K562 (cell line): ENCODE measurements around the gene TKT. TPM values are rescaled to one million over a fixed set of nuclear protein-coding genes. Genes with fewer than 3 reads are reported as not detected.

Experiments used
- ATAC-seq: fragments of 200-7000 bp; cut with Tn5 transposase; 3 replicates; pipeline ENCODE4 v1.9.1; 2020; ENCODE audit warnings: moderate library complexity
- BruUV-seq: library from RNA; stranded (reverse); fragments of 400-500 nt; replicated peaks from 2 replicates; lab custom pipeline; 2021; lab: Mats Ljungman, UMichigan
- CTCF ChIA-PET: fragments of 300-600 bp; formaldehyde crosslinking; extraction: SDS; loops from one replicate; lab custom pipeline; 2021; ENCODE audit warnings: low intra/inter-chr PET ratio; lab: Yijun Ruan, JAX
- POLR2A ChIA-PET: fragments of 300-600, 350-650 bp; sonication (Branson Sonifier 250); formaldehyde crosslinking; extraction: SDS; loops from one replicate; lab custom pipeline; 2021; ENCODE audit warnings: antibody characterized with exemption, inconsistent platforms; lab: Yijun Ruan, JAX
- DNase-seq, 4 experiments: peaks; one replicate each; pipeline versions ENCODE4 v3.0.0 to v3.0.0-alpha.2; 2011 to 2018; ENCODE audit warnings: low spot score in 3 of 4, mixed read lengths in 3 of 4; ENCODE audit errors: extremely low read depth in 1 of 4
- FAIRE-seq: peaks from 2 replicates; lab custom pipeline; 2011; peaks lifted over from hg19 to GRCh38; lab: Jason Lieb, UNC
- H2AFZ ChIP-seq: 2 replicates; pipeline ENCODE4 v1.6.0; 2011; ENCODE audit warnings: low read depth, low read length, control low read depth, inconsistent platforms
- H3K27ac ChIP-seq: fragments of 200-600 bp; 3 replicates; pipeline ENCODE4 v1.8.0; 2011; ENCODE audit warnings: low read depth, mild to moderate bottlenecking, control low read depth, inconsistent platforms, low read length, moderate library complexity, mixed read lengths; ENCODE audit errors: extremely low read depth
- H3K27me3 ChIP-seq, 2 experiments: fragments of 300-600 bp in 1 of 2; 2 replicates in 1 of 2; 3 replicates in 1 of 2; pipeline versions ENCODE4 v1.6.0 to v1.8.0; 2011; ENCODE audit warnings: inconsistent platforms in 2 of 2, low read length in 2 of 2, mild to moderate bottlenecking in 1 of 2, mixed read lengths in 1 of 2, moderate library complexity in 1 of 2; ENCODE audit not compliant: control insufficient read depth in 2 of 2, insufficient read depth in 2 of 2
- H3K36me3 ChIP-seq: fragments of 300-600 bp; 3 replicates; pipeline ENCODE4 v1.8.0; 2011; ENCODE audit warnings: mild to moderate bottlenecking, low read length, inconsistent platforms; ENCODE audit not compliant: control insufficient read depth, insufficient read depth
- H3K4me1 ChIP-seq, 2 experiments: fragments of 200-600 bp in 1 of 2; replicated peaks in 1 of 2; 2 replicates in 1 of 2; 3 replicates in 1 of 2; pipeline versions ENCODE4 v1.5.1 to v1.8.0; 2011; ENCODE audit warnings: inconsistent platforms in 2 of 2, low read length in 2 of 2, mild to moderate bottlenecking in 1 of 2, mixed read lengths in 1 of 2, moderate library complexity in 1 of 2; ENCODE audit not compliant: control insufficient read depth in 2 of 2, insufficient read depth in 2 of 2
- H3K4me2 ChIP-seq: 2 replicates; pipeline ENCODE4 v1.6.1; 2011; ENCODE audit warnings: low read length, control low read depth, inconsistent platforms, mixed read lengths; ENCODE audit not compliant: insufficient read depth
- H3K4me3 ChIP-seq: fragments of 200-600 bp; sonication (generic), shearing (Covaris generic); 2 replicates; pipeline ENCODE4 v1.5.1; 2016; ENCODE audit warnings: control low read depth, inconsistent platforms
- H3K79me2 ChIP-seq: fragments of 200-600 bp; 3 replicates; pipeline ENCODE4 v1.8.0; 2011; ENCODE audit warnings: low read length, inconsistent platforms; ENCODE audit not compliant: control insufficient read depth, insufficient read depth
- H3K9ac ChIP-seq, 2 experiments: 2 replicates each; pipeline versions ENCODE4 v1.6.0 to v1.6.1; 2011; ENCODE audit warnings: low read depth in 2 of 2, low read length in 2 of 2, control low read depth in 1 of 2, inconsistent platforms in 1 of 2, mild to moderate bottlenecking in 1 of 2, mixed read lengths in 1 of 2; ENCODE audit not compliant: insufficient read depth in 1 of 2
- H3K9me1 ChIP-seq: one replicate; pipeline ENCODE4 v1.6.0; 2011; ENCODE audit warnings: inconsistent platforms, mild to moderate bottlenecking, low read length, moderate library complexity; ENCODE audit not compliant: control insufficient read depth, insufficient read depth
- H3K9me3 ChIP-seq: replicated peaks from 2 replicates; pipeline ENCODE4 v1.5.1; 2011; ENCODE audit warnings: low read depth, low read length, inconsistent platforms; ENCODE audit not compliant: control insufficient read depth, insufficient read depth
- H4K20me1 ChIP-seq: replicated peaks from 2 replicates; pipeline ENCODE4 v1.6.1; 2011; ENCODE audit warnings: low read length, inconsistent platforms, mixed read lengths; ENCODE audit not compliant: control insufficient read depth, insufficient read depth
- ATF4 ChIP-seq: fragments of 450-650 bp; formaldehyde crosslinking; IDR thresholded peaks from 2 replicates; pipeline ENCODE4 v1.4.0; 2022; ENCODE audit warnings: mild to moderate bottlenecking, moderate library complexity
- BCOR ChIP-seq: fragments of 450-650 bp; IDR thresholded peaks from 2 replicates; pipeline ENCODE4 v1.6.1; 2016
- BMI1 ChIP-seq: fragments of 150-350 bp; IDR thresholded peaks from 2 replicates; pipeline ENCODE4 v1.6.1; 2014; ENCODE audit warnings: low read length
- MCM5 ChIP-seq: fragments of 450-650 bp; IDR thresholded peaks from 2 replicates; pipeline ENCODE4 v1.6.1; 2016; ENCODE audit warnings: low read depth
- PKNOX1 ChIP-seq: fragments of 450-650 bp; IDR thresholded peaks from 2 replicates; pipeline ENCODE4 v1.6.1; 2016
- POLR3A ChIP-seq: IDR thresholded peaks from 2 replicates; pipeline ENCODE4 v1.6.1; 2011; ENCODE audit warnings: borderline replicate concordance, mild to moderate bottlenecking, moderate library complexity; ENCODE audit not compliant: insufficient read length, insufficient read depth; ENCODE audit errors: extremely low read depth
- RBM34 ChIP-seq: fragments of 200-400 bp; formaldehyde crosslinking; IDR thresholded peaks from 2 replicates; pipeline ENCODE4 v1.6.1; 2018; ENCODE audit warnings: low read length, borderline replicate concordance; ENCODE audit not compliant: insufficient read depth
- ZNF121 ChIP-seq: sonication (generic); formaldehyde crosslinking; conservative IDR thresholded peaks from 2 replicates; pipeline ENCODE4 v1.8.0; 2022; ENCODE audit warnings: missing genetic modification reagents
- ZNF239 ChIP-seq: fragments of 250-450 bp; sonication (Bioruptor Pico); IDR thresholded peaks from 2 replicates; pipeline ENCODE4 v1.4.0; 2020; ENCODE audit warnings: mild to moderate bottlenecking
- ZNF609 ChIP-seq: sonication (generic); formaldehyde crosslinking; IDR thresholded peaks from 2 replicates; pipeline ENCODE4 v1.8.1; 2023; ENCODE audit warnings: missing genetic modification reagents, mild to moderate bottlenecking, borderline replicate concordance
- WGBS: fragments of 100-300 bp; shearing (Covaris generic); methylation state at CpG from one replicate; pipeline ENCODE4 v1.1.6; 2016; ENCODE audit warnings: low coverage, mixed read lengths; ENCODE audit not compliant: insufficient coverage; ENCODE audit errors: missing lambda C conversion rate; 5-methylcytosine and 5-hydroxymethylcytosine counted together
- in situ Hi-C: fragments of 300-500 bp; cut with MboI; formaldehyde crosslinking; loops from 4 replicates; pipeline ENCODE4 v1.15.0; 2018; ENCODE audit warnings: inconsistent platforms, mixed read lengths
- intact Hi-C: fragments of 100-400 bp; cut with micrococcal nuclease; formaldehyde crosslinking; loops from 2 replicates; pipeline ENCODE4 v1.14.2; 2022
- polyA plus RNA-seq, 8 experiments: library from polyadenylated mRNA; depleted of rRNA in 4 of 8; stranded (reverse) in 5 of 8; unstranded in 3 of 8; fragments of >200 nt; fragmentation: Nextera tagmentation in 2 of 8; fragmentation: Illumina TruSeq in 1 of 8; extraction: Ambion mirVana in 2 of 8; extraction: Trizol in 1 of 8; gene quantifications; 2 replicates each; pipeline versions ENCODE4 v1.2.1 to v1.2.3, GENCODE V29; 2011 to 2014; ENCODE audit warnings: inconsistent platforms in 1 of 8, missing spikeins in 1 of 8
- total RNA-seq, 7 experiments: library from RNA; depleted of rRNA in 6 of 7; stranded (reverse); fragments of >200 nt in 6 of 7; fragmentation: Illumina TruSeq in 2 of 7; extraction: Trizol in 2 of 7; gene quantifications; 2 replicates each; pipeline versions ENCODE4 v1.2.1 to v1.2.3, GENCODE V29; 2011 to 2021; ENCODE audit warnings: low replicate concordance in 1 of 7

TKT gene
- total and polyA plus RNA-seq, 9 of the 15 experiments (the other 6 are each of a cell fraction or from before 2014, with no cell fraction given) = 58.1 to 401 (median 187) TPM

- TF ChIP-seq PKNOX1 = peak; percentile 23; the same call in 1 of the 2 replicates
Observed at GRCh38 chr3:53254509-53255422, 1.1 kb downstream of the TKT start (continued).

GRCh38 chr3:53253707-53254508 lies 1.9 kb downstream of the TKT start:
- BruUV-seq = no TSS peak
- ATAC-seq (no peak), DNase-seq (no peak), FAIRE-seq (peak; percentile 72)
- in situ Hi-C loops = no loop called here
- CTCF ChIA-PET = no interaction called here
- no peaks in the 10 kb centered on the region for H3K9me3 ChIP-seq
- H2AFZ ChIP-seq = no peak overlapping the region
- peak overlapping the region; percentile 85 for H3K4me3 ChIP-seq
- POLR2A ChIA-PET = interaction anchor here (0.7 to 1.5 kb wide), 6 partner anchors 10 to 33 kb away, joined by 3 to 4 read pairs (median 3); no protein-coding TSS in a partner anchor
- H3K27ac ChIP-seq = peak overlapping the region; percentile 77; the same call in 1 of the 3 replicates
- peaks cover 71% of the 10 kb centered on the region for H3K79me2 ChIP-seq
- peak overlapping the region; percentile 78 to 97 for H3K9ac ChIP-seq
- intact Hi-C loops = no loop called here
- H3K9me1 ChIP-seq = peaks cover 2% of the 10 kb centered on the region
- H3K27me3 ChIP-seq = no peaks in the 10 kb centered on the region
- peaks cover 29% of the 10 kb centered on the region for H3K36me3 ChIP-seq
- peak overlapping the region; percentile 89 for H3K4me2 ChIP-seq
- H3K4me1 ChIP-seq = peaks cover 36 to 62% of the 10 kb centered on the region in 2 experiments; a peak in 4 of 5 replicates
- 17% methylated on average over 7 of the region's 7 CpGs for WGBS
- peaks cover 36% of the 10 kb centered on the region for H4K20me1 ChIP-seq
- TF ChIP-seq ZNF121 (CRISPR knock-in tag) (peak; percentile 86), RBM34 (no peak), ZNF239 (CRISPR knock-in tag) (no peak), POLR3A (no peak), ATF4 (no peak), BMI1 (no peak), MCM5 (no peak), ZNF609 (CRISPR knock-in tag) (no peak), BCOR (peak; percentile 21; the same call in 1 of the 2 replicates)
